CD4-positive, alpha-beta T cell treated with Interleukin-15 for 4 hours (primary cell): ENCODE results near the gene KCNIP1.

Source experiments
- DNase-seq: peaks from one replicate; pipeline ENCODE4 v3.0.0-alpha.2; 2020; ENCODE audit warnings: low spot score

Gene KCNIP1

DNA sequence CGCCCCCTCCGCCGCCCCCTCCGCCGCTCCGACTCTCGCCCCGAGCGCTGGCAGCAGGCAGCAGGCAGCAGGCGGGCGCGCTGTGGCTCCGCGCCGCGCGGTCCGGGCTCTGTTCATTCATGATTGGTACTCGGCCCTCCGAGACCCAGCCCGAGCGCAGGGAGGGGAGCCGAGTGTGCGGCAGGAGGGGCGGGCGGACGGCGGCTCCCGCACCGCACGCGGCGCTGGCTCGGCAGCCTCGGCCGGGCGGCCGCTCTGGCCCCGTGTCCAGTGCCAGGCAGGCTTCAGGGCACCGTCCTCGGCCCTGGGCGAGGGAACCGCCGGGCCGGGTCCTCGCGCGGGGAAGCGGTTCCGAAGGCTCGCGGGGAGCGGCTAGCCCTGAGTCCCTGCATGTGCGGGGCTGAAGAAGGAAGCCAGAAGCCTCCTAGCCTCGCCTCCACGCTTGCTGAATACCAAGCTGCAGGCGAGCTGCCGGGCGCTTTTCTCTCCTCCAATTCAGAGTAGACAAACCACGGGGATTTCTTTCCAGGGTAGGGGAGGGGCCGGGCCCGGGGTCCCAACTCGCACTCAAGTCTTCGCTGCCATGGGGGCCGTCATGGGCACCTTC lies at the start of gene KCNIP1:
TSS of gene KCNIP1 (plus strand) at position 31 of the 607 bp plus-strand sequence.
- DNase-seq: no peak

DNA sequence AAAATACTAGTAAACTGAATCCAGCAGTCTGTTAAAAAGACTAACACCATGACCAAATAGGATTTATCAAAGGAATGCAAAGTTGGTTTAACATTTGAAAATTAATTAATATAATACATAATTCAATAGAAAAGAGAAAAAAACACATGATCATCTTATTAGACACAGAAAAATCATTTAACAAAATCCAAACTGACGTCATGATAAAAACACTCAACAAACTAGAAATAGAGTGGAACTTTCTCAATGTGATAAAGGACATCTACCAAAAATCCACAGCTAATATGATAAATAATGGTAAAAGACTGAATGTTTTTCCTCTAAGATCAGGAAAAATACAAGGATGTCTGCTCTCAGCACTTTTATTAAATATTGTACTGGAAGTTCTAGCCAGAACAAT lies 40.4 kb upstream of the KCNIP1 start:
- DNase-seq: no peak

- no peak for DNase-seq
Measured at GRCh38 chr5:170464280-170465127, 39.3 kb upstream of the KCNIP1 start.

GRCh38 chr5:170466553-170466952 lies 37.3 kb upstream of the KCNIP1 start:
- no peak for DNase-seq

DNA sequence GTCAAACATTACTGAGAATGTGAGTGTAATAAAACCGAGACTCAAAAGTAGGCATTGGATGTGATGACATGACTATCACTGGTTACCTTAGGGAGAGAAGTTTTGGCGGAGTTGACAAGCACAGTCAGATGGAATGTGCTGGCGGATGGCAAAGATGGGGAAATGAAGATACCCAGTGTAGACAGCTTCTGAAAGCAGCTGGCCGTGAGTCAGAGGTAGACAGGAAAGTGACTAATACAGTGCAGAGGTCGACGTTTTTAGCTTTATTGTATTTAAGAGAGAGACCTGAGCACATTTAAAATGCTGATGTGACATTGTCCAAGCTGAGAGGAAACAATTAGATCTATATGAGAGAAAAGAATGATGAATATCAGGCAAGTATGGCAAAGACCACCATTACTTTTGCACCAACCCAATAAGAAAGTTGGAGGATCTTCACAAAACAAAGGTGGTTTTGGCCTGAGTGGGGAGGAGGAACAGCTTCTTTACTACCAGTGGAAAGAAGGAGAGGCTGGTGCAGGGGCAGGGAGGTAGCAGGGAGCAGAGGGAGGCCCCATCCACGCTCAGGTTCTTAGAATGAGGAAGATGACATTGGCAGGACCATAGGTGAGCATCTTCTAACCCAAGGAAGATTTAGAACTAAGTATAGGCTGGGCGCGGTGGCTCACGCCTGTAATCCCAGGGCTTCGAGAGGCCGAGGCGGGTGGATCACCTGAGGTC lies 36.7 kb upstream of the KCNIP1 start:
- DNase-seq: no peak

DNA sequence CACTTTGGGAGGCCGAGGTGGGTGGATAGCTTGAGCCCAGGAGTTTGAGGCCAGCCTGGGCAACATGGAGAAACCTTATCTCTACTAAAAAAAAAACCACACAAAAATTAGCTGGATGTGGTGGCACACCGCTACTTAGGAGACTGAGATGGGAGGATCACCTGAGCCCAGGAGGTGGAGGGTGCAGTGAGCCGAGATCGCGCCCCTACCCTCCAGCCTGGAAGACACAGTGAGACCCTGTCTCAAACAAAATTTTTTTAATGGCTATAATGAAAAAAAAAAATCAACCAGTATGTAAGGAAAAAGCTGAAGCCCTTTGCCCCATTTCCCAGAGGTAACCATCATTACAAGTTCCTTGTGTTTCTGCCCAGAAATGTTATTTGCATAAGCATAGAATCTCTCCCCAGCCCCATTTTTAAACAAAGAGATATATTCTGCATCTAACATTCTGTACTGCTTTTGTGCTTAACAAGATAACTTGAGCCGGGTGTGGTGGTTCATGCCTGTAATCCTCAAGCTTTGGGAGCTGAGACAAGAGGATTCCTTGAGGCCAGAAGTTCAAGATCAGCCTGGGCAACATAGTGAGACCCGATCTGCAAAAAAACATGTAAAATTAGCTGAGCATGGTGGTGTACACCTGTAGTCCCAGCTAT lies 35.1 kb upstream of the KCNIP1 start:
- no peak for DNase-seq

DNA sequence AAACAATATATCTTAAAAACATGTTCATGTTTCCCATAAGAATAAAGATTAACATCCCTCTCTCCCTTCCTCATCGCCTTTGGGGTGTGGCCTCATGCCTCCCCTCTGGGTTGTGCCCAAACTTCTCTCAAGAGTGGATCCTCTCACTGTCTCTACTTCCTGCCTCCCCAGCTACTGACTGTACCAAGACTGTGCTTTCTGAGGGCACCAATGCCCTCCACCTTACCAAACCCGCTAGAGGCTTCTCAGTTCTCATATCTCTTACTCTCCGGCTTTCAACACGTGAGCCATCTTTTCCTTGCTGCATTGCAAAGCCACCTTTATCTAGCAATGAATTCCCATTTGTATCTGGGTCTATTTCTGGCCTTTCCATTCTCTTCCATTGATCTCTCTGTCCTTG lies 34.4 kb upstream of the KCNIP1 start:
- DNase-seq: no peak

DNA sequence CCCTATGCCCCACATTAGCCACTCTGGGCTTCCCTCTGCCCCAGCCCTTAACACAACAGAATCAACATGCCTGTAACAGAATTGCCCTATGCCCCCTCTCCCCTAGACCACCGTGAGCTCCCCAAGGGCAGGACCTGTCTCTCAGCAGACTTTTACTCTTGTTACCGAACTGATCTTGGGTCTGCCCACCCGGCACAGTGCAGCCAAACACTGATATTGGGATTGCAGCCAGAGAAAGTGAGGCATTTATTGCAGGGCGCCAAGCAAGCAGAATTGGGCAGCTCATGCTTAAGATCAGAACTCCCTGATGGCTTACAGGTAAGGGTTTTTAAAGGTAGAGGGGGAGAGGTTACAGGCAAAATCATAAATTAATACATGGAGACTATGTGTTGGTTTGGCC lies 33.5 kb upstream of the KCNIP1 start:
- DNase-seq: no peak

GRCh38 chr5:170470808-170471404 lies 32.9 kb upstream of the KCNIP1 start:
- DNase-seq: no peak

GRCh38 chr5:170471551-170472178 lies 32.2 kb upstream of the KCNIP1 start:
- no peak for DNase-seq

- no peak for DNase-seq
Measured at GRCh38 chr5:170473642-170474041, 30.2 kb upstream of the KCNIP1 start.

DNA sequence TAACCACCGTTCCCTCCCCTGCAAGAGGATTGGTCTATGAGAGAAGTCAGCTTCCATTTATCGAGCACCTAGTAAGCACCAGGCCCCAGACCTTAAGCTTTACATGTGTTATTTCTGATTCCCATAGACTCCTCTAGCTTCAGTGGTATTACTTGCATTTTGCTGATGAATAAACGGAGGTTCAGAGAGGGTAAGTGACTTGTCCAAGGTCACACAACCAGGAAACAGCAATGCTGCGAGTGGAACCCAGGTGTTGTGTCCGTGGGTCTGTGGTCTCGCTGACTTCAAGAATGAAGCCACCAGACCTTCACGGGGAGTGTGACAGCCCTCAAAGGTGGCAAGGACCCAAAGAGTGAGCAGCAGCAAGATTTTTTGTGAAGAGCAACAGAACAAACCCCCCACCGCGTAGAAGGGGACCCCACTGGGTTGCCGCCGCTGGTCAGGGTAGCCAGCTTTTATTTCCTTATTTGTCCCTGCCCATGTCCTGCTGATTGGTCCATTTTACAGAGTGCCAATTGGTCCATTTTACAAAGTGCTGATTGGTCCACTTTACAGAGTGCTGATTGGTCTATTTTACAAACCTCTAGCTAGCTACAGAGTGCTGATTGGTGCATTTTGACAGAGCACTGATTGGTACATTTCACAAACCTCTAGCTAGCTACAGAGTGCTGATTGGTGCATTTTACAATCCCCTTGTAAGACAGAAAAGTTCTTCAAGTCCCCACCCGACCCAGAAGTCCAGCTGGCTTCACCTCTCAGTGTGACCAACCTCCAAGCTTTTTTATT lies 29.1 kb upstream of the KCNIP1 start:
- DNase-seq: no peak

DNA sequence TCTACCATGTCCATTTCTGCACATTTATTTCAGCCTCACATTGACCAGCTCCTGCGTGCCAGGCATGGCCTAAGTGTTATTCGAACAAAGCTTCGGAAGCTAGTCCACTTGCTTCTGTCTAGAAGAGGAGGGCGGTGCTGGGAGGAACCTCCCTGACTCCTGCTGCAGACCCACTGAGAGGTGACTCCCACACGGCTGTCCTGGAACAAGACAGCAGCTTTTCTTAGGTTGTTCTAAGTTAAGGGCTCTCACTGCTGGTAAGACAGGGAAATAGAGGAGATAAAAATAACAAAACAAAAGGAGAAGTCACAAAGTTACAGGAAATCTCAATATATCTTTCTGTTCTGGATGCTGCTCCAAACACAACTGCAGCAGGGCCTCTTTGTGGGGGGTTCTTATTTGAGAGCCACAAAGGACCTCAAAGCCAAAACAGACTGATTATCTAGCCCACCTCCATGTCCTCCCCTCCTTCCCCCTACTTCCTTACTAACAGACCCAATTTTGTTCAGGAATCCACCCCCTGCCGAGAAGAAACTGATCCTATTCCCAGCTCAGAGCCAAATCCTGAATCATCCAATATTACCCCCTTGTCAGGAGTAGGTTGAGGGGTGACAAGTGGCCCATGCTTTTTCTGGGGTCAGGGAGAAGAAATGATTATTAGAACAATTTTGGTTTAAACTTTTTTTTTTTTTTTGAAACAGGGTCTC lies 28.4 kb upstream of the KCNIP1 start:
- no peak for DNase-seq

DNA sequence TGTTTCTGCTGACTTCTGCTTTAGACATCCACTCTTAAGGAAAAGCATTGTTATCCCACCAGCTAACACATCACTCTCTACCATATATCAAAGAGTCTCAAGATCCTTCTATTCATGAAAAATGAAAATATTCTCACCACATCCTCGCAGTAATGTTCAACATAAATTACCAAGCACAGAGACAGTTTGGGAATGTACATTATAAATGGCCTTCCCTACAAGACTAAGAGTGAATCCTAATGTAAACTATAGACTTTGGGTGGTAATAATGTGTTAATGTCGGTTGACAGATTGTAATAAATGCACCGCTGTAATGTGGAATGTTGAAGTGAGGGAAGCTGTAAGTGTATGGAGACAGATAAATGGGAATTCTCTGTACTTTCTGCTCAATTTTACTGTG lies 27.1 kb upstream of the KCNIP1 start:
- DNase-seq: no peak

DNA sequence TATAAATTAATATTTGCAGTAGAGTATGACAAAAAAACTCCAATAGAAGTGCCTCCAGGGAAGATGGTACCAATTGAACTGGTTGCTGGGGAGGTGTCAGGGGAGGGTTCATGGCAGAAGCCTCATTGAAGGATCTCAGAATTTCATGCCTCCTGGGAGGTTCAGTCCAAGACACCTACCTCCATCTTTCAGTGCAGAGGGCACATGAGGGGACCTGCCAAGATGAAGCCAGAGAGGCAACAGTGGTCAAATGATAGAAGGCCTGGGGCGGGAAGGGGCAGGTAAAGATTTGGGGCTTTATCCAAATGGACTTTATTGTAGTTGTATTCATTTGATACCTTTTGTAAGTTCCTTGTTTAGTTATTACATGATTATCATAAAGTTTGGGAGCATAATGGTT lies 25.9 kb upstream of the KCNIP1 start:
- no peak for DNase-seq

- no peak for DNase-seq
Measured at GRCh38 chr5:170478306-170478705, 25.5 kb upstream of the KCNIP1 start.

DNA sequence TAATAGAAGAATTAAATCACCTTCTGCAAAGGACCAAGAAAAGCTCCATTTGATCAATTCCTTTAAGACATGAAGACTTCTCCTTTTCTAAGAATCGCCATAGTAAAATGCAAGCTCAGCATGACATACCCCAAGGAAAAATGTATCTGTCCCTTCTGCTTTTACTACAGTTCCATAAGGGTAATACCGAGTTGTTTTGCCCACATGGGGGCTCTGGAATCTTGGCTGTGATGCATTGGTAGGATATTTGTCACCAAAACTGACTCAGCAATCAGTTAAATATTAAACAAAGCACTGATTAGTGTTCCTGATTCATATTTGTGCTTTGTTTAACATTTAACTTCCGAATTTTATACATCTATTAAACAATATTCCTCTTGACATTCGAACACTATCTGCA lies 24.3 kb upstream of the KCNIP1 start:
- DNase-seq: no peak

DNA sequence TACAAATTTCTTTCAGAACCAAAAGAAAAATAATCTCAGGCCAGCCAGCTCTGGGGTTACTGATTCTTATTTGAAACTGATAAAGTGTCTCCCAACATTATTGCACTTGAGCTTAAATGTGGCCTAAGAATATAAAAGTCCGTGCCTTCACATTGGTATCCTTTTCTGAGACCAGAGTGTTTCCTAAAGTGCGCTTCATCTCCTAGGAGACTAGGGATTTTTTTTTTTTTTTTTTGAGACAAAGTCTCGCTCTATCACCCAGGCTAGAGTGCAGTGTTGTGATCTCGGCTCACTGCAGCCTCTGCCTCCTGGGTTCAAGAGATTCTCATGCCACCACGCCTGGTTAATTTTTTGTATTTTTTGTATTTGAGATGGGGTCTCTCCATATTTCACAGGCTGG lies 23.6 kb upstream of the KCNIP1 start:
- DNase-seq: no peak

- DNase-seq: no peak
Measured at GRCh38 chr5:170481849-170482248, 22.0 kb upstream of the KCNIP1 start.

DNA sequence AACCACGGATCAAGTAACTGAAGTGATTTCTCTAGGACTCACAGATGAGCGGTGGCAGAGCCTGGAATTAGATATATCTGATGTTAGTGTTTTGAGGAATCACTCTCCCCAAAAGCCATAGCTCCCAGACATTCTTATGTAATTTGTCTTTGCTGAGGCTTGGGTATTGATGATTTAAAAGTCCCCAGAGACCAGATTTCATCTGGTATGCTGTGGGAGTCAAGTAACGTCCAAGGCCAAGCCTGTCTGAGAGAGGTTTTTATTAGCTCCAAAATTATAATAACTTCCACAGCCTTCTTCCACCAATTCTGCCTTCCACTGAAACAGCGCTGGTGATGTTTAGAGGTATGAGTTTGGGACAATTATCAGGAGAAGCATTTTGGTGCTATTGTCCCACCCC lies 21.3 kb upstream of the KCNIP1 start:
- no peak for DNase-seq
